Measurements from ENCODE around the gene PODNL1. TPM values are rescaled to one million over a fixed set of nuclear protein-coding genes. Genes with fewer than 3 reads are reported as not detected.

The PODNL1 gene
- total and polyA plus RNA-seq, 2 of the 8 experiments (the other 6 are each of a cell fraction or from before 2014, with no cell fraction given) = 1.0 to 1.5 TPM

- H3K9me3 ChIP-seq (ENCODE audit: insufficient read depth in 2 of 2, low read depth in 1 of 2, low read length in 1 of 2) = no peaks in the 10 kb centered on the region
- no peak overlapping the region for H3K56ac ChIP-seq (replicated peaks; ENCODE audit: insufficient read length, low read depth, low read length)
- H2AK5ac ChIP-seq (ENCODE audit: low read depth, low read length) = no peak overlapping the region
- H3K23ac ChIP-seq (ENCODE audit: insufficient read length) = no peak overlapping the region
- H3K27me3 ChIP-seq (replicated peaks in 1 of 4; ENCODE audit: control insufficient read depth in 3 of 4, extremely low read depth in 1 of 4, insufficient read depth in 3 of 4, low read length in 3 of 4) = peaks cover 0 to 4% (median 3%) of the 10 kb centered on the region in 4 experiments; a peak in 3 of 7 replicates
- no peak overlapping the region for H3K18ac ChIP-seq (ENCODE audit: extremely low read depth, low read length)
- H3K23me2 ChIP-seq (ENCODE audit: low read depth, low read length) = peaks cover 8% of the 10 kb centered on the region; the same call in 1 of the 2 replicates
- no peak overlapping the region for H4K91ac ChIP-seq (replicated peaks; ENCODE audit: insufficient read length, low read length)
- H3K4me3 ChIP-seq (ENCODE audit: extremely low read depth in 1 of 4, insufficient read depth in 2 of 4, low read depth in 3 of 4, low read length in 4 of 4) = no peak overlapping the region
- H2BK20ac ChIP-seq (ENCODE audit: low read length) = no peak overlapping the region
- H2BK12ac ChIP-seq (ENCODE audit: low read depth, low read length) = no peak overlapping the region
- no peaks in the 10 kb centered on the region for H3K79me2 ChIP-seq (ENCODE audit: control insufficient read depth in 1 of 2, insufficient read depth in 2 of 2, low read length in 2 of 2)
- H4K8ac ChIP-seq (ENCODE audit: extremely low read depth, insufficient read depth, low read length) = no peak overlapping the region
- H3K4me2 ChIP-seq (ENCODE audit: insufficient read depth in 1 of 2, low read depth in 2 of 2, low read length in 2 of 2) = no peak overlapping the region
- DNase-seq (ENCODE audit: low read depth in 1 of 2, low spot score in 2 of 2) (peak in 1 of 2 experiments; percentile 57), FAIRE-seq (no peak)
- H4K5ac ChIP-seq (ENCODE audit: insufficient read length, low read depth, low read length) = no peak overlapping the region
- no peaks in the 10 kb centered on the region for H3K36me3 ChIP-seq (ENCODE audit: control insufficient read depth in 2 of 4, insufficient read depth in 4 of 4, low read length in 3 of 4)
- H2BK5ac ChIP-seq (ENCODE audit: low read depth, low read length) = no peak overlapping the region
- H2BK120ac ChIP-seq (replicated peaks; ENCODE audit: low read depth, low read length) = no peak overlapping the region
- no peak overlapping the region for H3K27ac ChIP-seq (ENCODE audit: low read depth, low read length)
- POLR2A ChIA-PET (ENCODE audit: partially characterized antibody) = interaction anchor here (0.8 to 1.3 kb wide), 3 partner anchors 76 to 742 kb away, joined by 3 read pairs; partner anchors contain the start of gene ASF1B
- H3K4ac ChIP-seq (replicated peaks; ENCODE audit: insufficient read length, low read depth, low read length) = no peak overlapping the region
- peak; percentile 32 to 36 (median 34) for TF ChIP-seq CTCF (IDR thresholded peaks at IDR 0.05; ENCODE audit: control extremely low read depth in 1 of 3, insufficient read depth in 1 of 3, low read depth in 1 of 3, low read length in 3 of 3)
- TF ChIP-seq SP2 (IDR thresholded peaks at IDR 0.05; ENCODE audit: low read length) = peak; percentile 41
- no peak for TF ChIP-seq ATF2 (IDR thresholded peaks at IDR 0.05; ENCODE audit: low read length)
- no peak for TF ChIP-seq CTBP2 (IDR thresholded peaks at IDR 0.05; ENCODE audit: borderline replicate concordance, insufficient read depth, insufficient read length, low read length)
- no peak for TF ChIP-seq MAX (IDR thresholded peaks at IDR 0.05)
- TF ChIP-seq KDM1A (IDR thresholded peaks at IDR 0.05; ENCODE audit: borderline replicate concordance, low read length) = no peak
- H3K79me1 ChIP-seq (ENCODE audit: low read depth, low read length) = peaks cover 3% of the 10 kb centered on the region; the same call in 1 of the 2 replicates
- 86% methylated on average over 4 of the region's 4 CpGs; no CpG with 5 or more reads in 1 of the 2 experiments for WGBS, 2 experiments (ENCODE audit: extremely low coverage in 1 of 2, insufficient coverage in 1 of 2, insufficient read length in 1 of 2, insufficient replicate concordance in 2 of 2, low coverage in 1 of 2, low lambda C conversion rate in 2 of 2, missing lambda C conversion rate in 1 of 2)
- H4K20me1 ChIP-seq (replicated peaks in 1 of 2; ENCODE audit: control insufficient read depth in 1 of 2, insufficient read depth in 2 of 2, low read length in 2 of 2) = no peaks in the 10 kb centered on the region
- H2AFZ ChIP-seq (ENCODE audit: low read length) = no peak overlapping the region
- CTCF ChIA-PET (ENCODE audit: partially characterized antibody) = interaction anchor here (0.6 to 1.9 kb wide), 25 partner anchors 10 to 423 kb away, joined by 3 to 9 read pairs (median 3); partner anchors contain the start of gene IL27RA
- no peak overlapping the region for H3K9ac ChIP-seq (replicated peaks in 1 of 4; ENCODE audit: extremely low read depth in 1 of 4, low read depth in 3 of 4, low read length in 3 of 4)
- H3K14ac ChIP-seq (ENCODE audit: insufficient read length) = no peak overlapping the region
- peaks cover 0 to 6% (median under 1%) of the 10 kb centered on the region in 4 experiments; a peak in 2 of 7 replicates for H3K4me1 ChIP-seq (replicated peaks in 1 of 4; ENCODE audit: control insufficient read depth in 3 of 4, insufficient read depth in 4 of 4, low read length in 3 of 4)
- H2BK15ac ChIP-seq (ENCODE audit: low read length) = no peak overlapping the region
Measured at GRCh38 chr19:13902993-13903555, 35.1 kb downstream of the PODNL1 start.

All from H1 (cell line).